Psoas muscle (tissue), 8 donors: ENCODE data around the gene ZNF580. TPM values are rescaled to one million over a fixed set of nuclear protein-coding genes. Genes with fewer than 3 reads are reported as not detected.

Experiments
- ATAC-seq, 4 donors: fragments of 200-7000 bp; cut with Tn5 transposase; one replicate each; pipeline ENCODE4 v1.9.1; 2020; ENCODE audit warnings: moderate library complexity in 3 of 4, mild to moderate bottlenecking in 2 of 4
- DNase-seq, 2 donors: peaks; one replicate each; pipeline ENCODE4 v3.0.0-alpha.2; 2020
- H3K27ac ChIP-seq: fragments of 200-600 bp; one replicate; pipeline ENCODE4 v1.8.0; 2022
- H3K27me3 ChIP-seq, 3 donors: fragments of 200-600 bp in 1 of 3; one replicate each; pipeline versions ENCODE4 v1.6.1 to v1.8.0; 2013 to 2022; ENCODE audit warnings: low read length in 2 of 3, mild to moderate bottlenecking in 2 of 3, moderate library complexity in 1 of 3; ENCODE audit not compliant: insufficient read depth in 3 of 3
- H3K36me3 ChIP-seq, 2 donors: fragments of 200-600 bp in 1 of 2; one replicate each; pipeline versions ENCODE4 v1.6.1 to v1.8.0; 2013 to 2022; ENCODE audit warnings: low read depth in 1 of 2, mild to moderate bottlenecking in 1 of 2, moderate library complexity in 1 of 2; ENCODE audit not compliant: insufficient read depth in 1 of 2
- H3K4me1 ChIP-seq: fragments of 200-600 bp; one replicate; pipeline ENCODE4 v1.8.0; 2022
- H3K4me3 ChIP-seq: fragments of 200-600 bp; one replicate; pipeline ENCODE4 v1.8.0; 2022; ENCODE audit warnings: mild to moderate bottlenecking
- H3K9me3 ChIP-seq: fragments of 200-600 bp; one replicate; pipeline ENCODE4 v1.8.0; 2022
- CTCF ChIP-seq: fragments of 200-600 bp; IDR thresholded peaks from one replicate; pipeline ENCODE4 v1.8.0; 2022; ENCODE audit warnings: antibody characterized with exemption
- WGBS, 3 donors: extraction: QIAGEN DNeasy Blood & Tissue Kit; methylation state at CpG; one replicate each; pipeline versions ENCODE4 v1.1.6 to v1.1.7; 2013; 5-methylcytosine and 5-hydroxymethylcytosine counted together
- intact Hi-C, 2 donors: fragments of 100-400 bp; cut with DNase I; formaldehyde crosslinking; loops; one replicate each; pipeline versions ENCODE4 v1.11.0 to v1.14.2; 2022
- polyA plus RNA-seq, 3 donors: library from polyadenylated mRNA; stranded (reverse); fragments of 200-250 nt; gene quantifications; one replicate each; pipeline ENCODE4 v1.2.3, GENCODE V29; 2013
- total RNA-seq, 4 donors: library from RNA; stranded (reverse); fragmentation: NEBNext Ultra II Directional in 2 of 4; extraction: Animal tissue kit (Norgen Biotek cat#: 25700) in 2 of 4; gene quantifications; one replicate each; pipeline versions ENCODE4 v1.2.1 to v1.2.4, GENCODE V29; 2021 to 2023
- donor health status: healthy with polysubstance abuse.
- donor health status: DM: no; HTN: no; CAD: no; lungs with moderate emphysema.
- donor health status: Bipolar disorder and iron deficiency.
- donor health status: healthy.
- donor health status: DM: yes; HTN: yes; CAD: no.
- donor health status: DM: no; HTN: no; CAD: no.
- donor health status: DM: no; HTN: no; CAD: no.
- donor health status: DM: yes; HTN: yes; CAD: no.

Gene ZNF580
- total and polyA plus RNA-seq, 7 donors = 5.9 to 21.1 (median 13.5) TPM

- ATAC-seq (no peak), DNase-seq (no peak)
- no peak for TF ChIP-seq CTCF
- intact Hi-C loops = no loop called here
- 54 to 85% (median 55%) methylated on average over 4 of the region's 4 CpGs for WGBS, 3 donors
- Histone ChIP-seq H3K4me3 (peak overlapping the region; percentile 72), H3K27me3 (no peaks in the 10 kb centered on the region), H3K36me3 (peaks cover 0 to 26% of the 10 kb centered on the region in 2 donors), H3K27ac (peak overlapping the region; percentile 98), H3K9me3 (no peaks in the 10 kb centered on the region), H3K4me1 (peaks cover 17% of the 10 kb centered on the region)
Observed at GRCh38 chr19:55601084-55601483, 39.7 kb upstream of the ZNF580 start.

GRCh38 chr19:55602104-55603001 lies 38.4 kb upstream of the ZNF580 start:
- TF ChIP-seq CTCF = no peak
- WGBS, 3 donors = 90 to 94% (median 93%) methylated on average over 56 to 60 of the region's 60 CpGs
- Histone ChIP-seq H3K36me3 (peaks cover 0 to 13% of the 10 kb centered on the region in 2 donors), H3K9me3 (no peaks in the 10 kb centered on the region), H3K4me1 (peaks cover 25% of the 10 kb centered on the region), H3K27ac (peak overlapping the region; percentile 98), H3K27me3 (no peaks in the 10 kb centered on the region), H3K4me3 (no peak overlapping the region)
- ATAC-seq = no peak
- DNase-seq = peak in 1 of 2 donors; percentile 63
- intact Hi-C loops = no loop called here

DNA sequence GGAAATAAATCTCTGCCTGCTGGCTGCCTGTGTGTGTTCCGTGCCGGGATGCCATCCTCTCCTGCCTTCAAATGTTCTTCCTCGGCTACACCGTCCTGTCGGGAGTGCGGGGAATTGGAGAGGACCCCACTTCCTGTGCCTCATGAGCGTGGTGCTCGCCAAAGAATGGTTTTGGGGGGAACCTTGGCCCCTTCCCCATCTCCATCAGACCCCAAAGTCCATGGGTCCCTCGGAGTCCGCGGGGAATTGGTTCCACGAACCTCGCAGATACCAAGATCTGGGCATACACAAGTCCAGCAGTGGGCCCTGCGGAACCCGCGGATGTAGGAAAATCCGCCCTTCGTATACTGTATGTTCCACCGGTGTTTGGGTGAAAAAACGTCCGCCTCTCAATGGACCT lies 37.7 kb upstream of the ZNF580 start:
- peaks cover 0 to 7% of the 10 kb centered on the region in 2 donors for H3K36me3 ChIP-seq
- intact Hi-C loops = no loop called here
- ATAC-seq = no peak

GRCh38 chr19:55603581-55604292 lies 37.1 kb upstream of the ZNF580 start:
- Histone ChIP-seq H3K9me3 (no peaks in the 10 kb centered on the region), H3K4me1 (peaks cover 32% of the 10 kb centered on the region), H3K27ac (peak overlapping the region; percentile 96), H3K4me3 (no peak overlapping the region), H3K36me3 (peaks cover 0 to 7% of the 10 kb centered on the region in 2 donors), H3K27me3 (no peaks in the 10 kb centered on the region)
- no peak for TF ChIP-seq CTCF
- 67 to 81% (median 71%) methylated on average over 22 of the region's 22 CpGs for WGBS, 3 donors
- no peak for DNase-seq
- no peak for ATAC-seq
- intact Hi-C loops = no loop called here

More for the DNA sequence above, 37.7 kb upstream of the ZNF580 start:
- no peak for TF ChIP-seq CTCF
- Histone ChIP-seq H3K27ac (no peak overlapping the region), H3K4me3 (no peak overlapping the region), H3K9me3 (no peaks in the 10 kb centered on the region), H3K27me3 (no peaks in the 10 kb centered on the region), H3K4me1 (peaks cover 32% of the 10 kb centered on the region)
- no peak for DNase-seq
- WGBS, 3 donors = 82 to 89% (median 84%) methylated on average over 21 of the region's 21 CpGs
